ENCODE results near the gene GRM2. TPM values are rescaled to one million over a fixed set of nuclear protein-coding genes. Genes with fewer than 3 reads are reported as not detected.

Gene GRM2
- total and polyA plus RNA-seq, 4 donors = 0.13 to 0.77 (median 0.25) TPM

- TF ChIP-seq, protein P1, sequence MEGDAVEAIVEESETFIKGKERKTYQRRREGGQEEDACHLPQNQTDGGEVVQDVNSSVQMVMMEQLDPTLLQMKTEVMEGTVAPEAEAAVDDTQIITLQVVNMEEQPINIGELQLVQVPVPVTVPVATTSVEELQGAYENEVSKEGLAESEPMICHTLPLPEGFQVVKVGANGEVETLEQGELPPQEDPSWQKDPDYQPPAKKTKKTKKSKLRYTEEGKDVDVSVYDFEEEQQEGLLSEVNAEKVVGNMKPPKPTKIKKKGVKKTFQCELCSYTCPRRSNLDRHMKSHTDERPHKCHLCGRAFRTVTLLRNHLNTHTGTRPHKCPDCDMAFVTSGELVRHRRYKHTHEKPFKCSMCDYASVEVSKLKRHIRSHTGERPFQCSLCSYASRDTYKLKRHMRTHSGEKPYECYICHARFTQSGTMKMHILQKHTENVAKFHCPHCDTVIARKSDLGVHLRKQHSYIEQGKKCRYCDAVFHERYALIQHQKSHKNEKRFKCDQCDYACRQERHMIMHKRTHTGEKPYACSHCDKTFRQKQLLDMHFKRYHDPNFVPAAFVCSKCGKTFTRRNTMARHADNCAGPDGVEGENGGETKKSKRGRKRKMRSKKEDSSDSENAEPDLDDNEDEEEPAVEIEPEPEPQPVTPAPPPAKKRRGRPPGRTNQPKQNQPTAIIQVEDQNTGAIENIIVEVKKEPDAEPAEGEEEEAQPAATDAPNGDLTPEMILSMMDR (IDR thresholded peaks at IDR 0.05; ENCODE audit: control extremely low read depth, extremely low read depth) = no peak
- Histone ChIP-seq H3K9ac (ENCODE audit: insufficient read depth in 1 of 2, low read length in 2 of 2) (no peak overlapping the region), H3K36me3 (ENCODE audit: control insufficient read depth in 4 of 4, insufficient read depth in 4 of 4, low read length in 4 of 4) (peaks cover 0 to 34% (median 4%) of the 10 kb centered on the region in 4 donors), H3K9me3 (ENCODE audit: control insufficient read depth in 4 of 4, insufficient read depth in 3 of 4, low read length in 3 of 4) (peaks cover 0 to 3% (median 0%) of the 10 kb centered on the region in 4 donors), H3K27me3 (ENCODE audit: control insufficient read depth in 3 of 3, insufficient read depth in 3 of 3, low read length in 2 of 3) (peaks cover 0 to 11% (median 2%) of the 10 kb centered on the region in 3 donors), H3K27ac (ENCODE audit: low read depth in 1 of 2, low read length in 1 of 2) (no peak overlapping the region), H3K4me3 (no peak overlapping the region), H3K4me1 (ENCODE audit: control insufficient read depth in 5 of 5, insufficient read depth in 5 of 5, low read length in 5 of 5) (peaks cover 0 to 6% (median 0%) of the 10 kb centered on the region in 5 donors)
- ATAC-seq (ENCODE audit: insufficient read depth, low FRiP score) (no peak), DNase-seq (peak in 1 of 3 donors; percentile 9)
- 90 to 92% methylated on average over 8 of the region's 8 CpGs for whole genome bisulfite sequencing, 2 donors
Observed at GRCh38 chr3:51705276-51706020, 1.4 kb upstream of the GRM2 start.

DNA sequence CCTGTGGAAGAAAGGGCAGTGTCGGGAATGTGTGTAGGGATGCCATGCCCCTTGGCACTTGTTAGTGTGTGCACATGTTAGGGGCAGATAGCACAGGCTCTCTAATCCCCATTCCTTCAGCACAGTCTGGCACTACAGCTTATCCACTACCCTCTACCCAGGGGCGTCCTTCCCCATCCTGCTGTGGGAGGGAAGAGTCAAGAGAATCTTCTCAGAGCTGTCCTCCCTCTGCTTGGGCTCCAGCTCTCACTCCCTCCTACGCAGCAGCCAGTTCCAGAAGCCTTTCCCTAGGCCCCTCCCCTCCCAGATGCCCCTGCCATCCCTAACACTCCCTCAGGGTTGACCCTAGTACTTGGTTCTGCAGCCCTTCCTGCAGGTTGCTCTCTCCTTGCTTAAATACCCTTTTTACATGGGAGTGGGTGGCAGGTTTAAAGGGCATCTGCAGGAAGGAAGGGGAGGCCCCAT is 815 bp upstream of the GRM2 start:
- Histone ChIP-seq H3K9ac (ENCODE audit: insufficient read depth in 1 of 2, low read length in 2 of 2) (no peak overlapping the region), H3K4me1 (ENCODE audit: control insufficient read depth in 5 of 5, insufficient read depth in 5 of 5, low read length in 5 of 5) (peaks cover 0 to 6% (median 0%) of the 10 kb centered on the region in 5 donors), H3K4me3 (no peak overlapping the region), H3K9me3 (ENCODE audit: control insufficient read depth in 4 of 4, insufficient read depth in 3 of 4, low read length in 3 of 4) (peaks cover 0 to 3% (median 0%) of the 10 kb centered on the region in 4 donors), H3K36me3 (ENCODE audit: control insufficient read depth in 4 of 4, insufficient read depth in 4 of 4, low read length in 4 of 4) (peaks cover 0 to 30% (median 4%) of the 10 kb centered on the region in 4 donors), H3K27ac (ENCODE audit: low read depth in 1 of 2, low read length in 1 of 2) (no peak overlapping the region), H3K27me3 (ENCODE audit: control insufficient read depth in 3 of 3, insufficient read depth in 3 of 3, low read length in 2 of 3) (peaks cover 0 to 11% (median 2%) of the 10 kb centered on the region in 3 donors)
- WGBS, 2 donors = 82 to 84% methylated on average over 3 of the region's 3 CpGs
- DNase-seq (peak in 1 of 3 donors; percentile 8), ATAC-seq (ENCODE audit: insufficient read depth, low FRiP score) (no peak)
- TF ChIP-seq, protein P1 (IDR thresholded peaks at IDR 0.05; ENCODE audit: control extremely low read depth, extremely low read depth) = no peak

DNA sequence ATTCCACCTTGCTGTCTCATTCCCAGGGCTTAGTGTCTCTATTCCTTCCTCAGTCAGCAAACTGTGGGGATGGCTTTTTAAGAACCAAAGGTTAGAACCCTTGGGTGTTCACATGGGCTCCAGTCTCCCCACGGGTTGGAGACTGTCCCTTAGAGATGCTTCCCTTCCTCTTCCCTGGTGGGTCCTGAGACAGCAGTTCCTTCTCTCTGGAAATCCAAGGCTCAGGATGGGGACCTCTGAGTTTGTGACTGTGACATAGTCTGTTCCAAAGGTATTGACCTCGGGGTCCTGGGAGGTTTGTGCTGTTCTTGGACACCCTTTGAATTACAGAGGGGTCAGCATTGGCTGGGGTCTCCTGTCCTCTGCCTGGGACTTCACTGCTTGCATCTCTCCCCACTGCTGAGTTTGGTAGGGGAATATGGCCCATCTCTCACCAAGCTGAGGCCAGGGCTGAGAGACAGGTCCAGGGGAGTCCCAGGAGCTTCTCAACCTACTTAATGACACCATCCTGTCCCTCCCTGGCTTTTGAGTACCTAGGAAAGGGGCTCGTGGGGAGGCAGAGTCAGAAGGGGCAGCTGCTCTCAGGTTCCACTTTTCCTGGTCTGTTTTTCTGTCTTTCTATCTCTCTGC is 1.5 kb downstream of the GRM2 start:
- peaks cover 0 to 6% (median 0%) of the 10 kb centered on the region in 5 donors for H3K4me1 ChIP-seq (ENCODE audit: control insufficient read depth in 5 of 5, insufficient read depth in 5 of 5, low read length in 5 of 5)
- 77 to 78% methylated on average over 3 of the region's 3 CpGs for WGBS, 2 donors
- peaks cover 0 to 3% (median 0%) of the 10 kb centered on the region in 4 donors for H3K9me3 ChIP-seq (ENCODE audit: control insufficient read depth in 4 of 4, insufficient read depth in 3 of 4, low read length in 3 of 4)
- H3K27me3 ChIP-seq (ENCODE audit: control insufficient read depth in 3 of 3, insufficient read depth in 3 of 3, low read length in 2 of 3) = peaks cover 0 to 11% (median 2%) of the 10 kb centered on the region in 3 donors
- DNase-seq (peak in 1 of 3 donors; percentile 8), ATAC-seq (ENCODE audit: insufficient read depth, low FRiP score) (no peak)
- H3K4me3 ChIP-seq = no peak overlapping the region
- TF ChIP-seq, protein P1 (IDR thresholded peaks at IDR 0.05; ENCODE audit: control extremely low read depth, extremely low read depth) = no peak
- H3K27ac ChIP-seq (ENCODE audit: low read depth in 1 of 2, low read length in 1 of 2) = no peak overlapping the region
- H3K36me3 ChIP-seq (ENCODE audit: control insufficient read depth in 4 of 4, insufficient read depth in 4 of 4, low read length in 4 of 4) = peaks cover 0 to 23% (median 3%) of the 10 kb centered on the region in 4 donors
- no peak overlapping the region for H3K9ac ChIP-seq (ENCODE audit: insufficient read depth in 1 of 2, low read length in 2 of 2)

Data from lung (tissue), 12 donors.